22Rv1 (cell line): ENCODE measurements around the gene VKORC1L1.
"Not testable (repeated sequence)": the region's sequence is repeated elsewhere in the genome, so short reads cannot be mapped to it uniquely, and the experiment has no call there.

Experiments
- H3K27ac ChIP-seq: fragments of 450-650 bp; 2 replicates; pipeline ENCODE4 v1.5.1; 2017
- CTCF ChIP-seq: fragments of 450-650 bp; IDR thresholded peaks from 2 replicates; pipeline ENCODE4 v1.5.1; 2017; ENCODE audit warnings: mild to moderate bottlenecking
- ZFX ChIP-seq: fragments of 450-650 bp; IDR thresholded peaks from 2 replicates; pipeline ENCODE4 v1.6.1; 2017; ENCODE audit warnings: antibody characterized with exemption, borderline replicate concordance

Gene VKORC1L1

GRCh38 chr7:65992526-65992925 lies 119.7 kb downstream of the VKORC1L1 start:
- TF ChIP-seq CTCF (no peak), ZFX (no peak)
- H3K27ac ChIP-seq = no peak overlapping the region

GRCh38 chr7:65994984-65995383 lies 122.1 kb downstream of the VKORC1L1 start:
- not testable (repeated sequence) for H3K27ac ChIP-seq

- H3K27ac ChIP-seq = not testable (repeated sequence)
Observed at GRCh38 chr7:66000823-66001417, 128.0 kb downstream of the VKORC1L1 start.

GRCh38 chr7:66005115-66005671 lies 132.3 kb downstream of the VKORC1L1 start:
- not testable (repeated sequence) for H3K27ac ChIP-seq

- TF ChIP-seq ZFX (no peak), CTCF (no peak)
- H3K27ac ChIP-seq = no peak overlapping the region
Observed at GRCh38 chr7:66007232-66007631, 134.4 kb downstream of the VKORC1L1 start.
